Renal cortex interstitium (tissue), 11 donors: ENCODE data around the gene MAD1L1. TPM values are rescaled to one million over a fixed set of nuclear protein-coding genes. Genes with fewer than 3 reads are reported as not detected.

Source experiments
- DNase-seq, 11 donors: peaks; one replicate each; pipeline ENCODE4 v3.0.0-alpha.2; 2013; ENCODE audit warnings: low read depth in 9 of 11, low spot score in 4 of 11; ENCODE audit errors: extremely low read depth in 1 of 11
- polyA plus RNA-seq, 3 donors: library from polyadenylated mRNA; unstranded; fragments of 120-200 nt; gene quantifications; one replicate each; pipeline ENCODE4 v1.2.1, GENCODE V29; 2013; ENCODE audit not compliant: insufficient read length in 3 of 3

The MAD1L1 gene
- polyA plus RNA-seq, 3 donors = 22.6 to 28.2 (median 26.3) TPM

DNA sequence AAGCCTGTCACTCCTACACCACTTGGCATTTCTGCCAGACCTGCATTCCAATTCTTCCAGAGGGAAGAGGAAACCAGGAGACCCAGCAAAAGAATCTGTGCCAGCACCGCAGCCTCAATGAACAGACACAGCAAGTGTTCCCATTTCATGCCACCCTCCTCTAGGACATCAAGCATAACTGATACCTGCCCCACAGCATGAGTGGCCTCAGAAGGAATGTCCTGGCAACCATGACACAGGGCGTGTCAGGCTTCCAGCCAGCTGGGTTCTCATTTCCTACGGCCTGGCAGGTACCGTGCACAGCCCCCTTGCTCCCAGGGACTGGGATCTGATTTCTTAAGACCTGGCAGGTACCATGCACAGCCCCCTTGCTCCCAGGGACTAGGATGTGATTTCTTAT is 7.8 kb downstream of the MAD1L1 start:
- DNase-seq = no peak

DNA sequence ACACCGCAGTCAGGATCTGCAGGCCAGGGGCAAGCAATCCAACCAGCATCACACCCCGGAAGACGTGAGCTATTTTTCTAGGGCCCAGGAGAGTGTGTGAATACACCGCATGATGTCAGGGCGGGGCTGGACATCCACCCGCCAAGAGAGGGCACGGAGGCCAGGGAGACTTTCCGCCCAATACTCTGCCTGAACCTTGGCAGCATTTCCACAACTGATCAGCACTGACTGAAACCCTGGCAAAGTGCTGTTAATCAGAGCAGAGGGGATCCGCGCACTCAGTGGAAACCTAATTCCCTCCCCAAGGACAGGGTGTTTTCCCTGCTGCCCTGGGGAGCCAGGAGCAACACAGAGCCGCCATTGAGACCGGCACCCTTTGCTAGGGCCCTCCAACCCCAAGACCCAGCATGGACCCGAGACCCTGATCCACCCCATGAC is 8.2 kb downstream of the MAD1L1 start:
- DNase-seq = no peak

DNA sequence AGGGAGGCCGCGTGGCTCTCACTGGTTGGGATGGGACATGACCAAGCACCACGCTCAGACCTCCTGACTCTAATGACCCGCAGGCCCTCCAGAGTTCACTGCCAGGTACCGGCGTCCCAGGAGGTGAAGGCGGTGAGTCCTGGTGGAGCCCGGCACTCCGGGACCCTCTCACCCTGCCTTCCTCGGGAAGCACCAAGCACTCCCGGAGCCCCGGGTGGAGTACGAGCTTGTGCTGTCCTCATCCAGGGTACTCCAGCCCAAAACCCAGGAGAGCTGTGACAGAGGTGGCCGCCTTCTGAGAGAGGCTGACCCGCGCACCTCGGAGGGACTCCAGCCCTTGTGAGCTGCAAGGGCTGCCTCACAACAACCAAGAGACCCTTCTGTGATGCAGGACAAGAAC is 9.4 kb downstream of the MAD1L1 start:
- no peak for DNase-seq

DNA sequence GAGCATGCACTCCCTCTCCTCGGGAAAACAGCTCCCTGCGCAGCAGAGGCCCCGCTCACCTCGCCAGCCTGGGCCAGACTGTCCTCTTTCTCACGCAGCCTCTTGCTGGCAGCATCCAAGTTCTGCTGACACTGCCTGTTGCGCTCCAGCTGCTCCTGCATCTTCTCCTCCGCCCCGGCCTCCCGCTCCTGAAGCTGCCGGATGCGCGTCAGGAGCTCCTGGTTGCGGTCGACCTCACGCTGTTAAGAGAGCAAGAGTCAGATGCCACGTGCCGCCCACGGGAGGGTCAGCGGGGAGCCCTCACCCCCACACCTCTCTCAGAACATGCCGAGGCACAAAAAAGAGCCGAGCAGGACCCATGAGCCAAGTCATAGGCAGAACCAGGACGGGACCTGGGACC is 10.2 kb downstream of the MAD1L1 start:
- no peak for DNase-seq

DNA sequence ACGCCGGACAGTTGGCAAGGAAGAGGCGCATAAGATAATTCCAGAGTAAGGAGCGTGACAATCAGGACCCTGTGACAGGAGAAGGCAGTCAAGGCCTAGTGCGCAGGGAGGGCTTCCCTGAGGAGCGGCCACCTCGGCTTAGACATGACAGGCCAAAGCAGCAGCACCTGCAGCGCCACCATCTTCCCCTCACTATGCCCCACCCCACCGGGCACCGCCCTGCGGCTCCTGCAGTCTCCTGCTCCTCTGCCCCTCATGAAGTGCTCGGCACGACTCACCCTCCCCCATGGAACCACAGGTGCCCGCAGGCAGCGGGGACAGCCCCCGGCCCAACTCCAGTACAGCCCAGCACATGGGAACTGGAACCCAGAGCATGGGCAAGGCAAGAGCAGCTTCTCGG is 11.8 kb downstream of the MAD1L1 start:
- DNase-seq = no peak

DNA sequence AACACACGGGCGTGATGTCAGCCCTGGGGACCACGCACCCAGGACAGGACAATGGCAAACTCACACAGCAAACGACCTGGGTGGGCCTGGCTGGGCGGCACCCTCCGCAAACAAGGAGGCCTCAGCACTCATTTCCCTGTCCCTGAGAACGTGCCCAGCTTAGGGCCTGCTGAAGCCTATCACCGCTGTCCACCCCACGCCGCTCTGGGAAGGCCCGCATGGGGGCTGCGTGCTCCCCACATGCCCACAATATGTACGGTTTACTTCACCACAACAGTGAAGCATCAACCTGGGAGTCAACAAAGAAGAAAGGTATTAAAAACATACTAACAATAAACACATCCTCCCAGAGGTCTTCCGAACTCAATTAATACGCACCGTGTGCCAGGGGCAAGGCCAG is 12.2 kb downstream of the MAD1L1 start:
- DNase-seq = no peak

DNA sequence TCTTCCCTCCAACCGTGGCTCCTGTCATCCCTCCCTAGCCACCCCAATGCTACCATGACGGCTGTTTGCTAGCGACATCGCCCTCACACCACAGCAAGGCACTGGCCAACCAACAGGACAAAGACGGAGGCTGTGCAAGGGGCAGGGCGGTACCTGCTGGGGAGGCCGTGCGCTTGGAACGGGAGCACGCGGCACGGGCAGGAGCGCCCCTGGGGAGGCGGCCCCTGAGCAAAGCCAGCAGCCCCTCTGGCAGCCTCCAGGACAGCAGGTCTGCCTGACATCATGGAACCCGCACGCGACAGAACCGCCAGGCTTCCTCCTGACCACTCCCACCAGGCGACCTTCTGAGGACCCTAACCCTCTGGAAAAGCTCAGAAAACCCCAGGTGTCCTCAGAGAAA is 12.7 kb downstream of the MAD1L1 start:
- no peak for DNase-seq

DNA sequence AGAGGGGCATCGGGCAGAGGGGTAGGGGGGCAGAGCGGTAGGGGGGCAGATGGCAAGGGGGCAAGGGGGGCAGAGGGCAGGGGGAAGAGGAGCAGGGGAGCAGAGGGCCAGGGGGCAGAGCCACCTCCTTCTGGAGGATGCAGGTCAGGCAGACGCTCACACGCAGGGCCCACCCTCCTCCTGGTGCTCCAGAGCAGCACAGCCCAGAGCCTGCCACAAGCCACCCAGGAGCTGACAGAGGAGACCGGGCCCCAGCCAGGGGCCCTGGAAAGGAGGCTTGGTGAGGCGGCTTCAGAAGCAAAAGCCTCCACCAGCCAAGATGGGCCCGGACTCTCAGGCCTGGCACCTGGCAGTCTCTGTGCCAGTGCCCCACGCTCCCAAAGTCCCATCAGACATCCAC is 13.1 kb downstream of the MAD1L1 start:
- no peak for DNase-seq

DNA sequence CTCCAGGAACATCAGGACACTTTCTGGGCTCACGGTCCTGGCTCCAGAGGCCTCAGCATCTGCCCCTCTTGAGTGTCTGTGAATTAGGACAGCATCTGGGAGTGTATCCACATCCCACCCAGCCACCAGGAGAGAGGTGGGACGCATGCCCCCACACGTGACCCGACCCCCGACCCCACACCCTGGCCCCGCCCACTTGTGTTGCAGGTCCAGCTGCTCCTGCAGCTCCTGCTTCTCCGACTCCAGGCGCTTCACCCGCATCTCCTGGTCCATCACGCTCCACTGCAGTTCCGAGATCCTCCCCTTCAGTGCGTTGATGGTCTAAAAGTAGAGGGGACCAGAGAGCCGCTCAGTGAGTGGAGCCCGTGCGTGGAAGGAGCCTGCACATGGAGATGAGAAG is 13.6 kb downstream of the MAD1L1 start:
- no peak for DNase-seq

DNA sequence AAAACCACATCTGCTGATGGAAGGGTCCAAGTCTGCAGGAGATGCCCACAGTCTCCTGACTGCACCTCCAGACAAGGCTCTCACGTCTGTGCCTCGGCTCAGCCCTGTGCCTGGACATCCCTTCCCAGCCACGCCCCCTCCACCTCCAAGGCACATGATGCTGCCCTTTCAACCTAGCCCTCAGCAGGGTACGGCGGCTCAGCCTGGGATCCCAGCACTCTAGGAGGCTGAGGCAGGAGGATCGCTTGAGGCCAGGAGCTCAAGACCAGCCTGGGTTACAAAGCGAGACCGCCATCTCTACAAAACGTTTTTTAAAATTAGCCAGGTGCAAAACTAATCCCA is 14.3 kb downstream of the MAD1L1 start:
- no peak for DNase-seq

DNA sequence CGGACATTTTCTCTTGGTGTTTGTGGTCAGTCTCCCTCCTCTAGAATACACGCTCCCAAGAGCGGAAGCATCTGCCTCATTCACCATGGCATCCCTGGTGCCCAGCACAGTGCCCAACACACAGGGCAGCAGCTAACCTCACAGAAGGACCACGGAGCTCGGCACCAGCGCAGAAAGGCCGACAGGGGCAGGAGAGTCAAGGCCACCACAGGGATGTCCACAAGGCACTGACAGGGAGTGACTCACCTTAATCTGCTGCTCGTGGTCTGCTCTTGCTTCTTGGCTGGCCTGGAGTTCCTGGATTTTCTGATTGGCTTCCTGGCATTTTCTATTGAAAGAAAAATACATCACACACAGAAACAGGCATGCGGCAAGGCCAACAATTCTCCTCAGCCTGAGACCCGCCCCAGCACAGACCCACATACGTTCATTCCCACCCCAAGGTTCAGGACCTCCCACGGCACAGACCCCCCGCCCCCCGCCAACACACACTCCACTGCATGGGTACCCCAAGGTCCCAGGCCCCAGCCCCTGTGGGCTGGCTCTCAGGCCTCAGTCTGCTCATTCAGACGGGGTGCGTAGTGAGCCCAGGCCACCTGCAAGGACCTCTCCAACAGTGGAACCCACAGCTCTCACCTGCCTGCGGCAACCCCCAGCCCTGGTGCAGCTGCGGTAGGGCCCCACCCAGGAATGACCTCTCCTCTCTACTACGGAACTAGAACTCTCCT is 14.9 kb downstream of the MAD1L1 start:
- no peak for DNase-seq

DNA sequence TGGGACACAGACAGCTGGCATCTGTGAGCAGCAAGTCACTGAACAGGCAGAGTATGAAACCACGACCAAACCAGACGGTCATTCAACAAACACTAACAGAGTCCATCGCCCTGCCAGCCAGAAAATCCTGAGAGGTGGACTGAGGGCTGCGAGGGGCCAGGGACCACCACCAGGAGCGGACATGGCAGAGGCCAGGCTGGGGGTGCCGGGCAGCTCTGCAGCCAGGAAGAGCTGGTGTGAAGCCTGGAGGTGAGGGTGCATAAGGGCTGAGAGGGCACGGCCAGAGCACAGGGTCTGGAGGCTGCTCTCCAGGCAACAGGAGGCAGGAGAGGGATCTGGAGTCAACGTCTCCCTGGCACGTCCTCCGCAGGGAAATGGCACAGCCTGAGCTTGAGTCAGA is 15.5 kb downstream of the MAD1L1 start:
- no peak for DNase-seq

DNA sequence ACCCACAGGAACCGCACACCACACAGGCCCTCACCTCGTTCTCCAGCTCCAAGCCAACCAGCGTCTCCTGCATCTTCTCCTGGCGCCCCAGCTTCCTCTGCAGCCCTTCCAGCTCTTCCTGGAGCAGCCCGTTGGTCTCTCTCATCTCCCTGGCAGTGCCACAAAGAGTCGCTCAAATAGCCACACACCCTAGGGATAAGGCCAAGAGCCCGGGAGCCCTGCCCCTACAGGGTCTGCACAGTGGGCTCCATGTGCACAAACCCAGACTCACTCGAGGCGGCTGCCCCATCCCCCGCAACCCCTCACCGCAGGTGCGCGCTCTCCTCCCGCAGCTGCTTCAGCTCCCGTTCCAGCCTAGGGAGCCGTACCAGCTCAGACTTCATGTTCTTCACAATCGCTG is 16.9 kb downstream of the MAD1L1 start:
- no peak for DNase-seq

DNA sequence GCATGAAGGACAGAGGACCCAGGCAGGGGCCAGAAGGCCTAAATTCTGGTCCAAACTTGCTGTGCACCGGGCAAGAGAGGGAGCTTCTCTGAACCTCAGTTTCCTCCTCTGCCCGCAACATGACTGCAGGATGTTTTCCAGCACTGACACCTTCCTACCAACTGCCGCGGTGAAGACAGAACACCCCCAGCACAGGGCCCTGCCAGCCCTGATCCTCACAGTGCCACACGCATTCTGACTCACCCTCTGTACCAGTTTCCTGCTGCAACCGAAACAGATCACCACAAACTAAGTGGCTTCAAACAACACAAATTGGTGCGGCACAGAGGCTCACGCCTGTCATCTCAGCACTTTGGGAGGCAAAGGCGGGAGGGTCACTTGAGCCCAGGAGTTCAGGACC is 18.1 kb downstream of the MAD1L1 start:
- no peak for DNase-seq

DNA sequence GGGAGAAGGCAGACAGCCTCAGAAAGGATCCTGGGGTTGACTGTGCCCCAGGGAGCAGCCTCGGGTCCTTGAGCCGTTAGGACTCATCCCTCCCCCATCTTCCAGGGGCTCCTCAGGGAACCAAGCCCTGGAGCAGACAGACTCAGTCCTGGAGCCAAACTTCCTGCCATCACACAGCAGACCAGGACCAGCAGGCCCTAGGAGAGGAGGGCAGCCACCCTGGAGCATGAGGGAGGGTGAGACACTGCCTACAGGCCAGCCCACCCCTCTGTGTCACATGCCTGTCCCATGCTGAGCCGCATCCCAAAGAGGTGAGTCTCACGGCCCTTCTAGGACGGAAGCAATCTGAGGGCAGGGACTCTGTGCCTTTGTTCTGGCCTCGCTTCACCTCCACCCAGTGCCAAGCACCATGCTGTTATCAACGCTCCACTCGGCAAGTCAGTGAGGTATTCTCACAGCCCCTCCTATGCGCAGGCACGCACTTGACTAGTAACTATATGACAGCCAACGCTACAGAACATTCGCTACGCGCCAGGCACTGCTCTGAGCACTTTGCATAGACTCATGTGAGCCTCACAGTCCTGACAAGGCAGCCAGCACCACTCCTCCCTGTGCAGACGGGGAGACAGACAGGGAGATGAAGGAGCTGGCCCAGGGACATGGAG is 19.1 kb downstream of the MAD1L1 start:
- no peak for DNase-seq

DNA sequence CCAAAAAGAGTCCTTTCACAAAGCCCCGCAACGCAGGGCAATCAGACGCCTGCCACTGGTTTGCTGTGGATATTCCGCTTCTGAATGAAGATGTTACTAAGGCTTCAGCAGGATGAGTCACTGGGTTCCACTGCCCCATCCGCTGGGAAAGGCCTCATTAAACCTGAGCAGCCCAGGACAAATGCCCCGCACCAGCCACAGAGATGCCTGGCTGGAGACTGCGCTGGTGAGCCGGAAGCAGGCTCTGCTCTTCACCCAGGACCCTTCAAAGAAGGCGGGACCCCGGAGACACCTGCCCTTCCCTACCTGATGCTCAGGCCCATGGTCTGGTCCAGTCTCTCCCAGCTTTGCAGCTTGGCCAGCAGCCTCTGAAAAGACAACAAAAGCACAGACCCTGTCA is 19.8 kb downstream of the MAD1L1 start:
- DNase-seq = no peak

DNA sequence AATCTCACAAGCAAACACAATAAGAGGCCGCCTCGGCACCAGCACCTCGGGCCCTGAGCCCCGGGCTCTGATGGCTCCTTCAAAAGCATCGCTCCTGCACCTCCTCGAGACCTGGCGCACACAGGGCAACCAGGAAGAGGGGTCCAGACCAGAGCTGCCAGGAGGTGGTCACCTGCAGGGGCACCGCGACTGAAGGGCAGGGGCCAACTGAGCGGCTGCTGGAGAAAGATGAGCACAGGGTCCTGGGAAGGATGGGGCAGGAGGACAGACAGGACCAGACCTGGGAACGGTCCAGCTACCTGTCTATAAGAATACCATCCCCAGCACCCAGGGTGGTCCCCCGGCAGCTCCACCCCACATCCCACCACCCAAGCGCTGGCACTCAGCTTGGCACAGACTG is 20.8 kb downstream of the MAD1L1 start:
- DNase-seq = no peak

DNA sequence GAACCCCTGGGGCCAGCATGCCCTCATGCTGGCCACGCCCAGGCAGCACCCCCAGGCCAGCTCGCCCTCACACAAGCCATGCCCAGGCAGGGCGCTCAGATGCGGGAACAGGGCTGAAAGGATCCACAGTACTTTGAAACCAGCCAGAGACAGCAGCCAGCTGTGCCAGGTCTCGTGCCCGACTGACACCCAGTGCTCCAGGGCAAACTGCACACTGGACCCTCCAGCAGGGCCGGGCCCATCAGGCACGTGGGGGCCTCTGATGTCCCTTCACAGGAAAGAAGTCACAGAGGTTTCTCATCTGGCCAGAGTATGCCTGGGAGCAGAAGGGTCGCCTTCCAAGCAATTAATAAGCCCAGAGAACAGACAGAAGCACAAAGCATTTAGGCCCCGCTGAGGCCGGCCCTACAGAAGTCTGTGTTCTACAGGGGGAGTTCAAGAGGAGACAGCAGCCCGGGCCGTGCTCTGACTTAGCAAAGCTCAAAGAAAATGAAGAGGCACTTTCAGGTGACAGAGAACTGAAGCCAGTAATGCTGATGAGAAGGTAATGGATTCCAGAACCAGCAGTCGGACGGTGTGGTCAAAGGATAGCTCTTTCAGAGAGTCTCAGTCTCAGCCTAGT is 21.4 kb downstream of the MAD1L1 start:
- no peak for DNase-seq

DNA sequence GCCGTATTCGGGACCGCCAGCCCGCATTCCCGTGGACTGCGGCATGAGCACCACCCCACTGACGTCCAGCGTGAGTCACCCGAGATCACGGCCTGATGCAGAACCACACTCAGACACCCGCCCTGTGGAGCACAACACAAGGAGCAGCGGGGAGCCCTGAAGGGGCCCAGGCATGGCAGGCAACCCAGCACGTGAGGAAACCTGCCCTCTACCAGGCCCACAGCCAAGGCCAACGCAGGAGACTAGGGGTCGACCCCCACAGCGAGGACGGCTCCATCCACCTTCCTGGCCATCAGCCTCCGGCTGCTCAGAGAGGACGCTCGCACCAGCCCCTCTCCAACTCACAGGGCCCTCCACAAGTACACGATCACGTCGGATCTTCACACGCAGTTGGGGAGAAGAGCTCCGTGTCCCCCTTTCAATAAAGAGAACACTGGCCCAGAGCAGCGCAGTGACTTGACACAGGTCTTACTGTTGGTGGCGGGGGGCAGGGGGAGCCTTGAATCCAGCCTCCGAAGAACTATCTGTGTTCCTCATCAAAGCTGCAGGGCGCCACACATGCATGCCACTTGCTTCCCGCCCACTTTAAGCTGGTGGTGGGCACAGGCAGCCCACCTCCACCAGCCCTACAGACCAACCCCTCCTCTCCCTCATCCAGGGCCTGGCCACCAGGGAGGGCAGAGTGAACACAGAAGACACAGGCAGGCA is 22.0 kb downstream of the MAD1L1 start:
- DNase-seq = no peak

DNA sequence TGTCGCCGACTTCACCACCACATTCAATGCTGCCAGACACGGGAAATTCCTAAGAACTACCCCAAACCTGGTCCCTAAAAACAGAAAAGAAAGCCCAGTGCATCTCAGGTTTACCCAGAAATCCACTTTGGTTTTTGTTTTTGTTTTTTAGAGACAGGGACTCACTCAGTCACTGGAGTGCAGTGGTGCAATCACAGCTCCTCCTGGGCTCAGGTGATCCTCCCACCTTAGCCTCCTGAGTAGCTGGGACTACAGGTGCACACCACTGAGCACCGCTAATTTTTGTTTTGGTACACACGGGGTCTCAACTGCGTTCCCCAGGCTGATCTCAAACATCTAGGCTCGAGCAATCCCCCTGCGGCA is 22.8 kb downstream of the MAD1L1 start:
- no peak for DNase-seq
